Hematopoietic multipotent progenitor cell treated with erythropoietin and hydrocortisone succinate and interleukin-3 and kit ligand, for 15 days (in vitro differentiated cells): Measurements from ENCODE around the gene TRUB2.

Experiments
- DNase-seq: peaks from one replicate; pipeline ENCODE4 v3.0.0-alpha.2; 2015; ENCODE audit warnings: low spot score

TRUB2 gene, protein sequence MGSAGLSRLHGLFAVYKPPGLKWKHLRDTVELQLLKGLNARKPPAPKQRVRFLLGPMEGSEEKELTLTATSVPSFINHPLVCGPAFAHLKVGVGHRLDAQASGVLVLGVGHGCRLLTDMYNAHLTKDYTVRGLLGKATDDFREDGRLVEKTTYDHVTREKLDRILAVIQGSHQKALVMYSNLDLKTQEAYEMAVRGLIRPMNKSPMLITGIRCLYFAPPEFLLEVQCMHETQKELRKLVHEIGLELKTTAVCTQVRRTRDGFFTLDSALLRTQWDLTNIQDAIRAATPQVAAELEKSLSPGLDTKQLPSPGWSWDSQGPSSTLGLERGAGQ

DNA sequence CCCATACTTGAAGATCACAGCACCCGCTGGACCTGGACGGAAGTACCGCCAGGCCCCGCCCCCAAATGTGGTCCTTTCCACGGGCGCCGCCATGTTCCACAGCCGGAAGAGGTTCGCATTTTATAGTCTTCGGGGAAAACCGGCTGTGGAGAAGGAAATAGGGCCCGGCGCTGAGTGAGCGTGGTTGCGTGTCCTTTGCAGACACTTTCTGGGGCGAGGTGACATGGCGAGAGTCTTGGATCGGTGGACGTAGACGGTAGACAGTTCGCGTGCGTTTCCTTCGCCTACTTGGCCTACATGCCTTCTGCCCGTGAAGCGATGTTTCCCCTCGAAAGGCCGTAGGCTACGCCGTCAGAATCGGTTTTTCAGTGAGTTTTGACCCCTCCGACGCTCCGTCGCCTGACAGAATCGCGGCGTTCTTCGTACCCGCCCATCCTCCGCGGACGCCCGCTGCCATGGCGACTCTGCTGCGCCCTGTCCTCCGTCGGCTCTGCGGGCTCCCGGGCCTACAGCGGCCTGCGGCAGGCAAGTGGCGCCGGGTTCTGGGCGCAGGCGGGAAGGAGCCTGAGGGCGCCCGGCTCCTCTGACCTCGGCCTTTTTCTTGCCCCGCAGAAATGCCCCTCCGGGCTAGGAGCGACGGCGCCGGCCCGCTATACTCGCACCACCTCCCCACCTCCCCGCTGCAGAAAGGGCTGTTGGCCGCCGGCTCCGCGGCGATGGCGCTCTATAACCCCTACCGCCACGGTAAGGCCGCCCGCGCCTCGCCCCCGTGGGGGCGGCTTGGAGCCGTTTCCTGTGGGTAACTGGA, at the start of gene TRUB2, which contains the start of gene COQ4:
TRUB2 (minus strand) TSS at position 44 of the 808 bp plus-strand sequence; CDS start at position 5, 39 bp downstream.
COQ4 (plus strand) TSS at position 436 of the 808 bp plus-strand sequence; CDS start at position 456, 20 bp downstream.
- DNase-seq = peak; percentile 94

DNA sequence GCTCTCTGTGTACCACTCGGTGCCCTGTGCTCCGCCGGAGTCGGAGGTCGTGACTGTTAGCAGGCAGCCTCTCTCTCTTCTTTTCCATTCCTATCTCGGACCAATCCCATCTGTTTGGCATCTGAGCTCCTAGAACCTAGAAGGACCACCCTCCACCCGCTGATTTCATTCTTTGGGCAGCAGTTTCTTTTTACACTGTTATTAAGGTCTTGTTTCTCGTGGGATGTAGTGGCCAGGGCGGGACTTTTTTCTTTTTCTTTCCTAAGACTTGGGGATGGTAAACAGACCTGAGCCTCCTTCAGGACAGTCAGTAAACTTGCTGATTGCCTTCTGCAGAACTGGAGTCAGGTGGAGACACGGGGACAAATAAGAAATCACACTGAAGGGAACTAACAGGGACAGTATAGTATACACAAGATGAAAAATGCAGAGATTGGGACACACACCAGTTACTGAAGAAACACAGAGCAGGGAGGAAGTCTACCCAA, 49.4 kb upstream of the TRUB2 start:
- peak; percentile 11 for DNase-seq

DNA sequence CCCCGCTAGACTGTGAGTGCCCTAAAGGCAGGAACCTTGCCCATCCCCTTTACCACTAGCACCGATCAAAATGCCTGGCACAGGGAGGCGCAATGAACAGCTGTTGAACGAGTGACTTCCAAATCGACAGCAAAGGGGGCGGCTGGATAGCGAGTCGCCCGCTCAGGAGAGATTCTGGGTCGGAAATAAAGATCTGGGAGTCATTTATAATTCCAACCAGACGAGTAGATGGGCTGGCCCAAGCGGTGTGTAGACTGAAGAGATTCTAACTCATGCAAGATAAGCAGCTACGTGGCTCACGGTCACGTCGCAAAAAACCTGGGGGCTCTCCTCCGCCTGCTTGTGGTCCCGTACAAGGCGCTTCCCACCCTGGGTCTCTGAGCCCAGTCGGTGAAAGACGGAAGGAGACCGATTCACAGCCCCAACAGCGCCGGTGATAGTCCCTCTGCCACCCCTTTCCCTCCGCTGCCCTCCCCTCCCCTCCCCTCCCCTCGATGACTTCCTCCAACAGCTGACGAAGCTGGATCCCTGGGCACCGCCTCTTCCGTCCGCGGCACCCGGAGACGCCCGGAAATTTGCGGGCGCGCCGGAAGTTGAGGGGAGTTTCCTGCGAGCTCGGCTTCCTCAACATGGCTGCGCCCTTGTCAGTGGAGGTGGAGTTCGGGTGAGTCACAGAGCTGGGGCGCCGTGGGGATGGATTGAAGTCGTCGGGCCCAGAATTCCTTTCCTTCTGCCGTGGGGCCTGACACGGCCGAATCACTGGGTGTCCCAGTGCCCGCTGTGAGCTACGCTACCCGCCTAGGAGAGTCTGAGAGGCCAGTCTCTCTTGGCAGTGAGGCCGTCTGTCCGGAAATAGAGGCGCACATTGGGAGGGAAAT, 48.7 kb upstream of the TRUB2 start, which contains the start of gene URM1:
URM1 (plus strand) TSS at position 623 of the 878 bp plus-strand sequence; CDS start at position 630, 7 bp downstream.
- DNase-seq = peak; percentile 98

DNA sequence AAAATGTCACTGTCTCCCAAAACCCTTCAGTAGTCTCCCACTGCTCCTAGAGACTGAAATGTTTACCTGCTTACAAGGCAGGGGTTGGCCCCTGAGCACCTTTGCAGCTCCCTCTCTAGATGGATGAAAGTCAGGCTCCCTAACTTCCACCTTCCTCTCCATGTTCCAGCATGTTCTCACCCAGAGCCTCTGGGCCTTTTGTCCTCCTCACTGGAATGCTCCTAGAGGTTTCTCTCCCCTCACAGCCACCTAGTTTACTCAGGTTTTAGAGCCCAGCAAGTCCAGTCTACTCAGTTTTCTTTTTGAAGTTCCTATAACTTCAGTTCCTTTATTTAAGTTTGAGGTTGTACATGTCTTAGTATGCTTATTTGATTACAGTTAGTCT, 48.1 kb upstream of the TRUB2 start:
- DNase-seq = no peak

DNA sequence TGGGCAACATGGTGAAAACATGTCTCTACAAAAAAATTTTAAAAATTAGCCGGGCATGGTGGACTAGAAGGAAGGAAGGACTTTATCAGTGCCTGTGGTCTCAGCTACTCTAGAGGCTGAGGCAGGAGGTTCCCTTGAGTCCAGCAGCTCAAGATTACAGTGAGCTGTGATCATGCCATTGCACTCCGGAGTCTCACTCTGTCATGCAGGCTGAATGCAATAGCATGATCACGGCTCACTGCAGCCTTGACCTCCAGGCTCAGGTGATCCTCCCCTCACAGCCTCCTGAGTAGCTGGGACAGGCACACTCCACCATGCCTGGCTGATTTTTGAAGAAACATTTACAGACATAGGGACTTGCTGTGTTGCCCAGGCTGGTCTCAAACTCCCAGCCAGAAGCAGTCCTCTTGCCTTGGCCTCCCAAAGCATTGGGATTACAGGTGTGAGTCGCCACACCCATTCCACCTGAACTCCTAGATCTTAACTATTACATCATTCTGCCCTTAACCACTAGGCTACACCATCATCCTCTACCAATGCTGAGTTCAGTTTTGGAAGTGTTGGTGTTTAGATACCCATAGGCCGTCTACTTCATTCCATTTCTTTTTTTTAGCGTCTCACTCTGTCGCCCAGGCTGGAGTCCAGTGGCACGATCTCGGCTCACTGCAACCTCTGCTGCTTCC, 46.9 kb upstream of the TRUB2 start:
- DNase-seq = no peak

DNA sequence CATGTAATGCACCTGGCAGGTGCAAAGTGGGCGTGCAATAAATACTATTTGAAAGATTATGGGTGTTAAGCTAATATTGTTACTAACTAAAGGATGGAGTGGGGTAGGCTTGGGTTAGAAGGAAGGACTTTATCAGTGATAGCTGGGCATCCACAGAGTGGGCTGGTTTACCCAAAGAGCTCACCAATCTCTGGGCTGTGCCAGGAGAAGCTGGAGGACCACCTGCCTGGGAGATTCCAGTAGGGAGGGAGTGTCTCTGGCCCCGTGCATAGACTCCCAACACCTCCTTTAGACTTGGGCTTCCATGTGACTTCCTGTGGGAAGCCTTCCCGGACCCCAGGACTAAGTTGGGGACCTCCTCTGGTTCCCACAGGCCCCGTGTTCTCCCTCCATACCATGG, 43.3 kb upstream of the TRUB2 start:
- no peak for DNase-seq

DNA sequence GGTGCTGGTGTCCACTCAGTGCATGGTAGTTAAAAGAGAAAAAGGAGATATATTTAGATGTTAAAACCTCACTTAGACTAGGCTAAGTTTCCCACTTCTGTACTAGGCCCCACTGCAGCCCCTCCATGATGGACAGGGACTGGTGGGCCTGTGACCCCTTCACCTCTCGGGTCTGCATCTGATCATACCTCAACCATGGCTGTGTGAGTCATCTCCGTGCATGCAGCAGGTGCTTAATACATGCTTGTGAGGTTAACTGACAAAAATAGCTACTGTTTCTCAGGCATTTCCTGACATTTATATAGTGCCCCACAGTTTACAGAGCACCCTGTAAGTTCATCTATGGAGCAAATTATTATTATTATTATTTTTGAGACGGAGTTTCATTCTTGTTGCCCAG, 40.5 kb upstream of the TRUB2 start:
- DNase-seq = no peak

DNA sequence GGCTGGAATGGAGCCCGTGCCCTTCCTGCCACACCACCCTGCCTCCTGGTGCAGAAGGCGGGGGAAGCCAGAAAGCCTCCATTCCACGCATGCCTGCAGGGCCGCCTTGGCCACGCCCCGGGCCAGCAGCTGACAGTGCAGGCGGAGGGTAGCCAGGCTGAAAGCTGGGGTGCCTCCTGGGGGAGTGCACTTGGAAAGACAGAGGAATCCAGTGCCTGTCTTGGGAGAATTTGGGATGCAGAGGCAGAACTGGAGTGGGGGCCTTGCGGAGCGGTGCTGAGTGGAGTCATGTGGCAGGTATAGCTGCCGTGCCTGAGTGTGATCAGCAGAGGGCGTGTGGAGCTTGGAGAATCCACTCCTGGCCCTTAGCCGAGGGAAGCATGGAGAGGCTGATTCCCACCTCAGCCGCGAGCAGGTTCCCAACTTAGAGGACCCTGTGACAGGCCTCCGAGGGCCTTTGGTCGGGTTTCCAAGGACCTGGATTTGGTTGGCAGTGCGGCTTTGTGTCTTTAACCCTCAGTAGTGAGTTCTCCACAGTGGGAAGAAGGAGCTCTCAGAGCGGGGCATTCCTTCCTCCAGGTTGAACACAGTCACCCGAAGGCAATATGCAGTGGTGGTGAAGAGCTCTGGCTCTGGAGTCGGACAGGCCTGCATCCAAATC, 39.9 kb upstream of the TRUB2 start:
- DNase-seq = peak; percentile 77

DNA sequence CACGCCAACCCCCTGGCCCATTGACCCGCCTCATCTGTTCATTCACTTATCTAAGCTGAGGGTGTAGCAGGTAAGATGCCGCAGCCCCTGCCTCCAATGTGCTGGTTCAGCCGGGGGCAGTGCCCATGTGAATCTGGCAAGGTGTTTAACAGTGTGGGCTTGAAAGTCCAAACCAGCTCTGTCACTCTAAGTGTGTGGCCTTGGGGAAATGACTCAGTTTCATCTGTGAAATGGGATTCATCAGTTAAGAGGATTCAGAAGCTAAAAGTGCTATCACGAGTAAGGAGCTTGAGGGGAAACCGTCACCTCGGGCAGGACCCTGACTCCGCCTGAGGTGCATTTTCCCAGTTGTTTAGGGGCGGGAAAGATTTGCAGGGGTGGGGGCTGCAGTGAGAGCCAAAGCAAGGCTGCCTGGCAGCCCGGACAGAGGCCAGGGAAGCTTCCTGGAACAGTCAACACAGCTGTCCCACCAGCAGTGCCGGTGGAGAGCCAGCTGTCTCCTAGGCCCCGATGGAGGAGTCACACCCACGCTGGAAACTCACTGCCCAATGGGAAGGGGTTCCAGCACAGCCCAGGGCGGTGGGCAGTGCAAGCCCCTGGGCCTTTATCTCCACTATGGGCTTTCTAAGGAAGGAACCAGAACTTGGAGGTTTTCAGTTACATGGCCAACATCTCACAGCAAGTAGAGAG, 39.2 kb upstream of the TRUB2 start:
- no peak for DNase-seq

DNA sequence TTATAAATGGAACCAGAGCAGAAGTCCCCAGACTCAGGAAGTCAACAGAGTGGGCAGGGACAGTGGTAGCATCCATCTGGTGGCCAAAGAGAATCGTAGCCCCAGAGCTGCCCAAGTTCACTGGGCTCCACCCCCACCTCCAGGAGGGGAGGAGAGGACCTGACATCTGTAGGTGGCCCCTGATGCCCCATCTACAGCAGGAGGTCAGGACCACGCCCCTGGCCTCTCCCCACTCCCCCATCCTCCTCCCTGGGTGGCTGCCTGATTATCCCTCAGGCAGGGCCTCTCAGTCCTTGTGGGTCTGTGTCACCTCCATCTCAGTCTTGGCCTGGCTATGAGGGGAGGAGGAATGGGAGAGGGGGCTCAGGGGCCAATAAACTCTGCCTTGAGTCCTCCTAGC, 38.6 kb upstream of the TRUB2 start:
- DNase-seq = no peak

DNA sequence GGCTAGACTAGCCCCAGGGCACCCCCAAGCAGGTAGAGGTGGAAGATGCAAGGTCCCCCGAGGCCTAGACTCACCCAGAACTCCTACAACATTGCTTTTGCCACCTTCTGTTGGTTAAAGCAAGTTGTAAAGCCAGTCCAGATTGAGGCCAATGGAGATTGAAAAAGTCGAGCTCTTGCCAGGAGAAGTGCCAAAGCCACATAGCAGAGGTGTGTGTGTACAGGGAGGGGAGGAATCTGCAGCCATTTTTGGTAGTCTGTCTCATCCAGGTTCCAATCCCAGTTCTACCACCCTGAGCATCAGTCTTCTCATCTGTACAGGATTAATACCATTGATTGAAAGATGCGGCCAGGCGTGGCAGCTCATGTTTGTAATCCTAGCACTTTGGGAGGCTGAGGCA, 36.6 kb upstream of the TRUB2 start:
- no peak for DNase-seq

DNA sequence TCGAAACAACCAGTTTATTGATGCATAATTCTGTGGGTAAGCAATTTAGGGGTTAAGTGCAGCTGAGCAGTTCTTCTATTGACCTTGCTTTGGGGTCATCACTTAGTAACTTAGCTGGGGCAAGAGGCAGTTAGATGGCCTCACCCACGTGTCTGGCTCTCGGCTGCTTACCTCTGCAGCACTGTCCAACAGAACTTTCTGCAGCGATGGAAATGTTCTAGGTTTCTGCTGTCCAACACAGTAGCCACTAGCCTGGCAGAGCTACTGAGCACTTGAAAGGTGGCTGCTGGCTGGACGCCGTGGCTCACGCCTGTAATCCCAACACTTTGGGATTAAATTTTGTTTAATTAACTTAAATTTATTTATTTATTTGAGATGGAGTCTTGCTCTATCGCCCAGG, 35.8 kb upstream of the TRUB2 start:
- DNase-seq = no peak

DNA sequence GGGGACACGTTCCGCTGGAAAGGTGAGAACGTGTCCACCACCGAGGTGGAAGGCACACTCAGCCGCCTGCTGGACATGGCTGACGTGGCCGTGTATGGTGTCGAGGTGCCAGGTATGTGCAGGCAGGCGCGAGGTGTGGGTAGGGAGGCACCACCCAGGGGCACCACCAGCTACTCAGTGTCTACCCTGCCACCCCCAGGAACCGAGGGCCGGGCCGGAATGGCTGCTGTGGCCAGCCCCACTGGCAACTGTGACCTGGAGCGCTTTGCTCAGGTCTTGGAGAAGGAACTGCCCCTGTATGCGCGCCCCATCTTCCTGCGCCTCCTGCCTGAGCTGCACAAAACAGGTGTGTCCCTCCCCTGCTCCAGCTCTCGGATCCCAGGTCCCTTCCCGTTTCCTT, 33.2 kb upstream of the TRUB2 start:
- DNase-seq = no peak

DNA sequence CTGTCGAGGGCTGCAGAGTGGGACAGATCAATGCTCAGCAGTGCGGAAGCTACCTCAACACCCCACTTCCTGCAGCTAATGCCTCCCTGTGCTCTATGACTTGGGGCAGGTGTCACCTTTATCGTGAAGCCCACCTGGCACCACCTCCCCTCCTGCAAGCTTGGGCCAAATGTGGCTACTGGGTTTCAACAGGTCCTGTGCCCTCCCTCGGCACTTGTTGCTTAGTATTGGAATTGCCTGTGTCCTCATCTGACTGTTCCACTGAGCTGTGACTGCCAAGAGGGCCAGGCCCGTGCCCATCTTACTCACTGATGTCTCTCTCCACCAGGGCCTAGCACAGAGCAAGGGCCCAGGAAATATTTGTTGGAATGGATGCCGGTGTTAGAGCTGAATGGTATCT, 27.5 kb upstream of the TRUB2 start:
- no peak for DNase-seq

DNA sequence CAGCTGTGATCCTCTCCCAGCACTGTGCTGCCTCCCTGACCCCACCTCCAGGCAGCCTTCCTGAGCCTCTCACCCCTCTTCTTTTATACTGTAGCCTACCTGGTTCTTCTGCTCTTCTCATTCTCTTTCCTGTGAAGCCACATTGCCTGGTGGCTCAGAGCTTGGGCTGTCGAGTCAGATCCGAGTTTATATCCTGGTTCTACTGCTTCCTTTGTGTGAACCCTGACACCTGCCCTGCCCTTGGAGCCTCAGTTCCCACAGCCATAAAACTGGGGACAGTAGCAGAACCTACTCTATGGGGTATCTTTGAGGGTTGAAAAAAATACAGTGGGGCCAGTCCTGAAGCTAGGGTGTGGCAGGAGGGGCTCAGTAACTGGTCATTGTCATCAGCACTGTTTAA, 26.9 kb upstream of the TRUB2 start:
- no peak for DNase-seq

DNA sequence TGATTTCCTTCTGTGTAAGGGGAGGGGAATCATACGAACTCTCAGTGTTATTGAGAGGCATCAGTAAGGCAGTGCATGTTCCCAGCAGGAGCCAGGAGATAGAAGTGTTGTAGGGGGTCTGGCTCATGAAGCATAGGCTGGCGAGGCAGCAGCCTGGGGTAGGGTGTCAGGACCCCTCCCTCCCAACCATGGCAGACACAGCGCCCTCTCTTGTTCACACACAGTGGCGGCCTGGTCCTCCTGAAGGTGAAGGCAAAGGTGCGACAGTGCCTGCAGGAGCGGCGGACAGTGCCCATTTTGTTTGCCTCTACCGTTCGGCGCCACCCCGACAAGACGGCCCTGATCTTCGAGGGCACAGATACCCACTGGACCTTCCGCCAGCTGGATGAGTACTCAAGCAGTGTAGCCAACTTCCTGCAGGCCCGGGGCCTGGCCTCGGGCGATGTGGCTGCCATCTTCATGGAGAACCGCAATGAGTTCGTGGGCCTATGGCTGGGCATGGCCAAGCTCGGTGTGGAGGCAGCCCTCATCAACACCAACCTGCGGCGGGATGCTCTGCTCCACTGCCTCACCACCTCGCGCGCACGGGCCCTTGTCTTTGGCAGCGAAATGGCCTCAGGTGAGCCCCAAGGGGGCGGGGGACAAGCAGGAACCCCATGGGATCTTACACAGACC, 22.8 kb upstream of the TRUB2 start:
- no peak for DNase-seq

DNA sequence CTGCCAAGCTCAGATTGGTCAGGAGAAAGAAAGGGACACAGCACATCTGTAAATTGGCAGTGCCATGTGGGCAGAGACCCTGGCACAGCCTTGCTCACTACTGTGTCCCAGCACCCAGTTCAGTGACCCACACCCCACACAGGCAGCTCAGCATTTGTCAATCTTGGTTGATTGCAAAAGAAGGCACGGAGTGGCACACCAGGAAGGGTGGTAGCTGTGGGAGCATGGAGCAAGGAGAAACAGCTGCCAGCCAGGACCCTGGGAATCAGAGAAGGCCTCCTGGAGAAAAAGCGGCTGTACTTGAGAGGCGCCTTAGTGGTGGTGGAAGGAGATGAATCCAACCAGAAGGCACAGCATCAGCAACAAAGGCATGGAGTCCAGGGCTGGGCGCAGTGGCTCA, 21.6 kb upstream of the TRUB2 start:
- no peak for DNase-seq

DNA sequence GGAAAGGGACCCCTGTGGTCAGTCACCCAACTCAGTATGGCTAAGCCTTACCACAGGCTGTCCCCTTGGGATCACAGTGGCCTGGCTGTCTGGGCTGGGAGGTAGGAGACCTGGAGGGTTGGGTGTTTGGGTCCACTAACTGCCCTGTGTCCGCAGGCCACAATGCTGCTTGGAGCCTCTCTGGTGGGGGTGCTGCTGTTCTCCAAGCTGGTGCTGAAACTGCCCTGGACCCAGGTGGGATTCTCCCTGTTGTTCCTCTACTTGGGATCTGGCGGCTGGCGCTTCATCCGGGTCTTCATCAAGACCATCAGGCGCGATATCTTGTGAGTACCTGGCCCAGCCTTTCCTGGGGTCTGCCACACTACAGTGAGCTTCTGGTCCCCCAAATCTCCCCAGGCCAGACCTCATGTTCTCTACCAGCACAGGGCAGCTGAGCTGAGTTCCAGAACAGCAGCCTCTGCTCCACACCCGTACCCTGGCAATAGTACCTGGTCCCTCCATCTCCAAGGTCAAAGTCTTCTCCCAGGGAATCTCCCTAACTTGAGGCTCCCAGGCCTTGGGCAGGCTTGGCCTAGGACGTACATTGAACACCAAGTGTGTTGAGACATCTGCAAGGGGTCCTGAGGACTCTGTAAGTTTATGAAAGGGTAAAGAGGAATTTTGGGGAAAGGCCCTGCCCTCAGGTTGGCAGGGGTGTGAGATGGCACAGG, 20.9 kb upstream of the TRUB2 start:
- no peak for DNase-seq

DNA sequence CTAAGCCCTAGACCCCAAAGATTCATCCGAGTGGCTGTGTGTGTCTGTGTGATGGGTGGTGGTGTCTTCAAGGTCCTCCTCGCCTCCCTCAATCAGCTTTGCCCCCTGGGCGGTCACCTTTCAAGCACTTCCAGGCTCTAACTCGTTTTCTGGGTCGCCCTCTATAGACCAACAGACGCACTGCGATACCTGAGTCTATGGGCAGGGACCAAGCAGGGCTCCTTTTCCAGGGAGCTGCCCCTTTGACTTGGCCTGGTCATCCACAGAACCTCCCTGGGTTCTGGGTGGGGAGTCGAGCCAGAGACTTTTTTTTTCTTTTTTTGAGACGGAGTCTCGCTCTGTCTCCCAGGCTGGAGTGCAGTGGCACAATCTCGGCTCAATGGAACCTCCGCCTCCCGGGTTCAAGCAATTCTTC, 19.2 kb upstream of the TRUB2 start:
- DNase-seq = peak; percentile 68
